Choroid plexus epithelial cell (primary cell): ENCODE results near the gene ANXA1.

Experiments used
- DNase-seq: peaks from one replicate; pipeline ENCODE4 v3.0.0-alpha.2; 2010; ENCODE audit warnings: low read depth
- H3K4me3 ChIP-seq: 2 replicates; pipeline ENCODE4 v1.5.1; 2011; ENCODE audit warnings: low read depth, mild to moderate bottlenecking, control low read depth, low read length, moderate library complexity
- CTCF ChIP-seq: conservative IDR thresholded peaks from 2 replicates; pipeline ENCODE4 v1.5.1; 2011; ENCODE audit warnings: low read depth, mild to moderate bottlenecking, control low read depth, inconsistent platforms, low read length, moderate library complexity

The ANXA1 gene

GRCh38 chr9:73152543-73152844 lies 829 bp downstream of the ANXA1 start:
- peak; percentile 44 for DNase-seq
- TF ChIP-seq CTCF: no peak
- H3K4me3 ChIP-seq: peak overlapping the region; percentile 64

GRCh38 chr9:73152953-73153352 lies 1.3 kb downstream of the ANXA1 start:
- H3K4me3 ChIP-seq: peak overlapping the region; percentile 64
- DNase-seq: no peak
- TF ChIP-seq CTCF: no peak

- no peak for TF ChIP-seq CTCF
- H3K4me3 ChIP-seq: peak overlapping the region; percentile 64
- peak; percentile 34 for DNase-seq
Measured at GRCh38 chr9:73153793-73154227, 2.1 kb downstream of the ANXA1 start.

- DNase-seq: no peak
- H3K4me3 ChIP-seq: peak overlapping the region; percentile 64
- no peak for TF ChIP-seq CTCF
Measured at GRCh38 chr9:73154271-73154670, 2.6 kb downstream of the ANXA1 start.

GRCh38 chr9:73154722-73155121 lies 3.1 kb downstream of the ANXA1 start:
- no peak for TF ChIP-seq CTCF
- DNase-seq: no peak

GRCh38 chr9:73155377-73155776 lies 3.7 kb downstream of the ANXA1 start:
- H3K4me3 ChIP-seq: peak overlapping the region; percentile 6
- no peak for DNase-seq
- TF ChIP-seq CTCF: no peak

More at GRCh38 chr9:73154722-73155121, 3.1 kb downstream of the ANXA1 start:
- H3K4me3 ChIP-seq: peak overlapping the region; percentile 64

GRCh38 chr9:73155968-73156864 lies 4.6 kb downstream of the ANXA1 start:
- no peak overlapping the region for H3K4me3 ChIP-seq
- no peak for DNase-seq

More at GRCh38 chr9:73155968-73156864, 4.6 kb downstream of the ANXA1 start:
- no peak for TF ChIP-seq CTCF
